NCI-H1092 treated with DMSO at 0.1 percent for 48 hours (cell line): Measurements from ENCODE around the gene PREPL.

Experiments used
- DNase-seq: peaks from one replicate; lab custom pipeline; 2025; lab: John Stamatoyannopoulos, UW

Gene PREPL

GRCh38 chr2:44295633-44296359 lies 65.5 kb downstream of the PREPL start:
- DNase-seq: no peak

GRCh38 chr2:44295113-44295512 lies 66.2 kb downstream of the PREPL start:
- DNase-seq: no peak

- peak; percentile 78 for DNase-seq
Measured at GRCh38 chr2:44291281-44292248, 69.7 kb downstream of the PREPL start.

- no peak for DNase-seq
Measured at GRCh38 chr2:44290261-44290660, 71.0 kb downstream of the PREPL start.

GRCh38 chr2:44286884-44287638 lies 74.2 kb downstream of the PREPL start:
- no peak for DNase-seq

GRCh38 chr2:44286119-44286883 lies 75.0 kb downstream of the PREPL start:
- DNase-seq: no peak

GRCh38 chr2:44285174-44285573 lies 76.1 kb downstream of the PREPL start:
- no peak for DNase-seq

GRCh38 chr2:44283116-44283666 lies 78.1 kb downstream of the PREPL start:
- DNase-seq: no peak

GRCh38 chr2:44280869-44281268 lies 80.4 kb downstream of the PREPL start:
- DNase-seq: no peak

GRCh38 chr2:44277541-44277940 lies 83.8 kb downstream of the PREPL start:
- DNase-seq: no peak

GRCh38 chr2:44275927-44276303 lies 85.4 kb downstream of the PREPL start:
- no peak for DNase-seq

- no peak for DNase-seq
Measured at GRCh38 chr2:44273596-44273995, 87.7 kb downstream of the PREPL start.

GRCh38 chr2:44273076-44273475 lies 88.2 kb downstream of the PREPL start:
- DNase-seq: no peak

GRCh38 chr2:44271296-44271695 lies 90.0 kb downstream of the PREPL start:
- no peak for DNase-seq

- DNase-seq: no peak
Measured at GRCh38 chr2:44269831-44270230, 91.5 kb downstream of the PREPL start.

GRCh38 chr2:44267796-44268648 lies 93.3 kb downstream of the PREPL start:
- no peak for DNase-seq
